Cardiac septum (tissue), 1 donor: ENCODE measurements around the gene DOCK9. TPM values are rescaled to one million over a fixed set of nuclear protein-coding genes. Genes with fewer than 3 reads are reported as not detected.
"Not testable (repeated sequence)": the region's sequence is repeated elsewhere in the genome, so short reads cannot be mapped to it uniquely, and the experiment has no call there.

Experiments used
- DNase-seq: peaks from one replicate; pipeline ENCODE4 v3.0.0-alpha.2; 2020; ENCODE audit warnings: low spot score
- intact Hi-C: fragments of 100-400 bp; cut with DNase I; formaldehyde crosslinking; loops from one replicate; pipeline ENCODE4 v1.14.0; 2022
- total RNA-seq: library from RNA; stranded (reverse); fragmentation: NEBNext Ultra II Directional; extraction: Animal tissue kit (Norgen Biotek cat#: 25700); gene quantifications from one replicate; pipeline ENCODE4 v1.2.1, GENCODE V29; 2021
- donor health status: DM: no; HTN: no; CAD: no.

DOCK9 gene
- total RNA-seq, 1 donor from 2014 or later, result 30.6 TPM

DNA sequence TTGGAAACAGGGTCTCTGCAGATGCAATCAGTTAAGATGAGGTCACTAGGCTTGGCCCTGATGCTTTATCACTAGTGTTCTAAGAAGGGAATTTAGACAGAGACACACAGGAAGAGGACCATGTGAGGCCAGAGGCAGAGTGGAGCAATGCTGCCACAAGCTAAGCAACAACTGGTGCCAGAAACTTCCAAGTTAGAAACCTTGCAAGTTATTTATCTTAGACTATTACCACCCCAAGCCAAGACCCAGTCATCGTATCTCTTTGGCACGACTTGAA lies 81.1 kb downstream of the DOCK9 start:
- intact Hi-C loops, result no loop called here

DNA sequence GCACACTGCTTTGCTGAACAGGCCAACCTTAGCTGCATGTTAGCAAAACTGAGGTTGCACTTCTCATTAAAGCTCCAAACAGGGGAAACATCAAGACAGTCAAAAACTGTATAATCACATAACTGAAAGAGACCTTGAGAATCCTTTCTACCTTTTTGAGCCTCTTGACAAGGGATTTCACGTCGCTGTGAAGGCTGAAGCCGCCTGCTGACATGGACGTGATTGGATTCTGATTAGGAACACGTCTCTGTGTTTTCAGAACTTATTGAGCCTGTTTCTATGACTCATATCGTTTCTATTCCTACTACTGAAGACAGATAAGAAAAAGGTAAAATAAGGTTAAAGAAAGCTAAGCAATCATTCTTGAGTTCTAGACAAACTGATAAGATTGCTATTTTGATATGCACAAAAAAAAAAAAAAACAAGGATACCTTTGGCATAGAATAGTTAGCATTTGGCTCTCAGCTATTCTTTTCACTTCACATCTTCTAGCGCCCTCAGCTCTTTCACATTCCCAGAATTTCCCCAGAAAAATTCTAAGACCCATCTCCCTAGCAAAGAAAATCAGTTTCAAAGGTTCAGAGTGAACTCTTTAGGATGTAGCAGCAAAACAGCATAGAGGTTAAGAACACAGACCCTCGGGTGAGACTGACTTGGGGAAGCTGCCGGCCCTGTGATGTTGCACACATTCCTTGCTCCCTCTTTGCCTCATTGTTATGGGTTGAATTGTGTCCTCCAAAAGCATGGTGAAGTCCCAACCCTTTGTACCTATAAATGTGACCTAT lies 81.6 kb downstream of the DOCK9 start:
- intact Hi-C loops, result no loop called here
- no peak for DNase-seq

More for the DNA sequence above, 81.1 kb downstream of the DOCK9 start:
- no peak for DNase-seq

DNA sequence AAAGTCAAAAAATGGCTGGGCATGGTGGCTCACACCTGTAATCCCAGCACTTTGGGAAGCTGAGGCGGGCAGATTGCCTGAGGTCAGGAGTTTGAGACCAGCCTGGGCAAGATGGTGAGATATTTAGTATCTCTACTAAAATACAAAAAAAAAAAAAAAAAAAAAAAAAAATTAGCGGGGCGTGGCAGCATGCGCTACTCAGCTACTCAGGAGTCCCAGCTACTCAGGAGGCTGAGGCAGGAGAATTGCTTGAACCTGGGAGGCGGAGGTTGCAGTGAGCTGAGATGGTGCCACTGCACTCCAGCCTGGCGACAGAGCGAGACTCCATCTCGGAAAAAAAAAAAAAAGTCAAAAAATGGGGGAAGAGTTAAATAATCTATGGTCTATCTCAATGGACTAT lies 83.0 kb downstream of the DOCK9 start:
- intact Hi-C loops, DNase-seq: not testable (repeated sequence)

DNA sequence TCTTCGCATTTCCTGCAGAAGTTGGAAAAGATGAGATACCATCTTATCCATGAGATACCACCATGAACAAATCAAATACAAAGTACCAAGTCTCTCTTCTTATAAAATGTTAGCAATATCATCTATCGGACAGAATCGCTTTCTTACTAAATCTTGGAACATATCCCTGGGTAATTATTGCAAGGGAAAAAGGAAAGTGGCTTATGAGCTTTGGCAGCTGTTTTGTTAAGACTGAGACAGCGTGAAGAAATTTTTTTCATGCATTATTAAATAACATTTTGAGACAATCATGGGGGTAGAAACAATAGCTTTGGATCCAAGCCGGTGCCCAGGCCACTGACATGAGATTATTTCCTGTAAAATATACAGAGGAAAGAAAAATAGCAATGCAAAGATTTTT lies 84.5 kb downstream of the DOCK9 start:
- intact Hi-C loops, result no loop called here
- no peak for DNase-seq

DNA sequence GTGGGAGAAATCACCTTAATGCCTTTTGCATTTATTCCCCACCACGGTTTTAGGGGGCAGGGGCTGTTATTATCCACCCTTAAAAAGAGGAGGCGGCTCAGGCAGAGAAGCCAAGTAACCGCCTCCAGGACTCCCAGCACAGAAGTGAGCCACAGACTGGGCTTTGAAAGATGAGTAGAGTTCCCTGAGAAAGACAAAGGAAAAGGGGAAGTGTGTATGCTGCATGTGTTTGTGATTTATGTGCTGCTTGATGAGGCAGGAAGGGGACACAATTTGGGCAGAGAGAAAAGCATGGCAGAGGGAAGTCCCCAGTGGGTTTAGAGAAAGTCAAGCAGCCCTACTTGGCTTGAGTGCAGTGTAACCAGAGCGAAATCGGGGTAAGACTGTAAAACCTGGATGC lies 85.0 kb downstream of the DOCK9 start:
- intact Hi-C loops, result no loop called here
- no peak for DNase-seq

DNA sequence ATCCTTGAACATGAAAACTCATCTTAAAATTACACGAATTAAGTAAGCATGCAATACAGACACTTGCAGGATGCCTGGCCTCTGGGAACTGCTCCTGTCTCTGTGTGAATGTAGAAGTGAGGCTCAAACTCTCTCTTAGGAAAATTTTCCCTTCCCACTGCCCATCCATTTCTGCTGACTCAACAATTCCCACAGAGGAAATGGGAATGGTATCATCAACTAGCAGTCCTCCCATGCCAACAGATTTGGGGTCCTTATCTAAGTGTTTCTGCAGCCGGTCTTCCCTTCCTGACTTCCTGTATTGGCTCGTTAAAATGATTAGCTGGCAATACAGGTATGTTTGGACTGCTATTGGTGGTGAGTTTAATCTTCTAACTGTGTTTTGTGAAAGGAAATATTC lies 85.8 kb downstream of the DOCK9 start:
- DNase-seq, result no peak
- intact Hi-C loops, result no loop called here

DNA sequence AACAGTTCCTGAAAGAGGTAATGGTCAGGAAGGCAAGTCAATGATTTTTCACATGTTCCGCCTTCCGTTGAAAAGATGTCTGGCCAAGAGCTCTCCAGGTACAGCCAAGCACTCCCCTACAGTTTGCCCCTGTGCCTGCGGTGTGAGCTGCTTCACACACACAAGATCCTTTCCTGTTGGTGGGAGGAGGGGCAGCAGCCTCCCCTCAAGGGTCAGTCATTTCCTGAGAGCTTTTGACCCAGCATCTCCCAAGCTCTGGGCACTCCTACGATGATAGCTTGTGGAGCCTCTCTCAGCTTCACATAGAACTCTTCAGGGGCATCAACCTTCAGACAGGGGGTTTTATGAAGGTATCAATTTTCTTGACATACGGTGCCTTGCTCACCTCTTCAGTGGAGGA lies 86.9 kb downstream of the DOCK9 start:
- DNase-seq, result no peak

DNA sequence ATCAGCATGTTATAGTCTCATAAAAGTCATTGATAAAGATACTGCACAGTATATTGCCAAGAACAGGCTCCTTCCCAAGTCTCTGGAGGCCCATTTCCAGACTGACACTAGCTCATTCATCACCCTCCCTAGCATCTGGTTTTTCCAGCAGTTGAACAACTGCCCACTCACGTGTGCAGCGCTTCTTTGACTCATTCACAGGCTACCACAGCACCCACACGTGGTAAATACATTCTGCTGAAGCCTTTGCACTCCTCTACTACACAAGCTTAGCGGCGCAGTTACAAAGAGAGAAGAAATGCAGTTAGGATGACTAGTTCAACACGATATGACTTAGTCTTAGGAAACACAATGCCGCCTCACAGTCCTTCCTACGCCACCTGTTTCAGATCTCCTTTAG lies 87.7 kb downstream of the DOCK9 start:
- intact Hi-C loops, result no loop called here
- DNase-seq, result no peak

More for the DNA sequence above, 86.9 kb downstream of the DOCK9 start:
- intact Hi-C loops, result no loop called here

DNA sequence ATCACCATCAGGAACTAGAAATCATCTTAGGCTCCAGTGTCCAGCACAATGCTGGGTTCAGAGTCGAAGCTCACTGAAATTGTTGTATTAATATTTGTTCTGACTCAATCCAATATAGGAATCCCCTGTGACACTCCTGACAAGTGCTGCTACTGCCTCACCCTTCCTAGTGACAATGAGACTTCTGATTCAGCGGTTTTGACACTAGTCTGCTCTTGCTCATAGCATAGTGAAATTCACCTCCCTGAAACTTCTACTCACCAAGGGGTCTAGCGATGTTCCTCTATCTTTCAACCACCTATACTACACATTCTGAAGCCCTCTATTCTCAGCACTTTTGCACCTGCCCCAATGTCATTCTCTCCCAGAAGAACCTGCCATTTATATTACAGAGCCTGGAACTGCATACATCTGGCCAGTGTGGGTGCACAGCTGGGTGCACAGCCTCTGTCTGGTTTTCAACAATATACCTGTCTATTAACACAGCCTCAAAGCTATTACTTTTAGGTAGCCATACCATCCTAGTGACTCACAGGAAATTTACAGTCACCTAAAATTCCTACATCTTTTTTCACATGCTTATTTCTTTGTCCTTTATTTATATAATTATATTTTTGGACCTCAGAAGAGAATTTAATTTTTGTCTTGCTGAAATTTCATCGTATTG lies 88.3 kb downstream of the DOCK9 start:
- intact Hi-C loops, result no loop called here
- no peak for DNase-seq

DNA sequence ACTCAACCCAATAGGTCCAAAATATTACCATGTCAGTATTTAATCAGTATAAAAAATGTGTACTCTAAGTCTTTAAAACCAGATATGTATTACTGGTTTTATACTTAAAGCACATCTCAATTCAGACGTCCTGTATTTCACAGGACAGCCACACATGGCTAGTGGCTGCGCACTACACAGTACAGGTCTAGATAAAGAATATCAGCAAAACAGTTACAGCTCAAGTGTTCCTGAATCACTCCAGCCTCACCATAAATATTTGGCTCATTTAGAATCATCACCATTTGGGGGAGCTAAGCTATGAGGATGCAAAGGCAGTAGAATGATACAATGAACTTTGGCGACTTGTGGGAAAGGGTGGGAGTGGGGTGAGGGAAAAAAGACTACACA lies 89.0 kb downstream of the DOCK9 start:
- DNase-seq, result no peak
- intact Hi-C loops, result no loop called here

DNA sequence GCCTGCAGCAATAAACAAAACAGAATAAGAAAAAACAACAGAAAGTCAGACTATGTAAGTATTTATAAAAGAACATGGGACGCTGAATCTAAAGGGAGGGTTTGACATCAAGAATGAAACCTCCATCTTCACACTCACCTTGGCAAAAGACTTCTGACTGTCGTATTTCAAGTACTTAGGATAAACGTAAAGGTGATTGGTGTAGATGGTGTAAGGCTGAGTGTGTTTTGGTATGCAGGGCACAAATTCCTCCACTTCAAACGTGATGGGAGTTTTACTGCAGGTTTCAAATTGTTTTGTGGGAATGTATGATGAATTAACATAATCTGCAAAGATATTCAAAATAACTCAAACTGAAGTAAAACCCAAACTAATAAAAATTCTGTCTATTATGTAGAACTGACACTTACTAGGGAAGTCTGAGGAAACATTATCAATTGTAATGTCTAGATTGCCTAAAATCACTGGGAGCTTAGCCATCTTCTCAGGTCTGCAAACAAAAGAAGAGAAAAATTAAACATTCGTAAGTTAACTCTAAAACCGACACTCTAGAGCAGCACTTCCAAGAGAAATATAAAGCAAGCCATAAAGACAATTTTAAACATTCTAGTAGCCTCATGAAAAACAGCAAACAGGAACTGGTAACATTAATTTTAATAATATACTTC lies 89.5 kb downstream of the DOCK9 start:
- intact Hi-C loops, result no loop called here
- no peak for DNase-seq

DNA sequence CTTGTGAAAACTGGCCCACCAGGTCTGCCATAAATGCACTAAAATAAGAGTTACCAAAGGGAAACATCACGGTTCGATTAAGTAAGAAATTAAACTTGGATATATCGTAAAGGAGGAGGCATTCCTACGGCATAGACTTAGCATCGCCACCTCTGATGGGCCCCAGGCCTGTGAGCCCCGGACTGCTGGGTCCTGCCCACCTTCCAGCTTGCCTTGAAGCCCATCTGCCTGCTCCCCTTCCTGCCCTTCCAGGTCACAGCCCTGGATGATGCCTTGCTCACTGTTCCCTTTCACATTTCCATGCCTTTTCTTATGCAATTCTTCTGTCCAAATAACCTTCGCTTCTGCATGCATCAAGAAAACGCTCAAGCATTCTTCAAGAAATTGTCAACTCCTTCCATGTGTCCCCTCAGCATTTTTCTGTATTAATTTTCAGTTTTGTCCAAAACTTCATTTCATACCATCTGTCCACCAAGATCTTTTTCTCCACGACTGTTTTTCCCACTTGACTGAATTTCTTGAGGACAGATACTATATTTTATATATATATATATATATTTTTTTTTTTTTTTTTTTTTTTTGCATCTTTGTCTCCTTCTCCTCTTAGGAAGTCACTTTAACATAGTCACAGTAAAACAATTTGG lies 91.2 kb downstream of the DOCK9 start:
- no peak for DNase-seq
- intact Hi-C loops, result no loop called here

DNA sequence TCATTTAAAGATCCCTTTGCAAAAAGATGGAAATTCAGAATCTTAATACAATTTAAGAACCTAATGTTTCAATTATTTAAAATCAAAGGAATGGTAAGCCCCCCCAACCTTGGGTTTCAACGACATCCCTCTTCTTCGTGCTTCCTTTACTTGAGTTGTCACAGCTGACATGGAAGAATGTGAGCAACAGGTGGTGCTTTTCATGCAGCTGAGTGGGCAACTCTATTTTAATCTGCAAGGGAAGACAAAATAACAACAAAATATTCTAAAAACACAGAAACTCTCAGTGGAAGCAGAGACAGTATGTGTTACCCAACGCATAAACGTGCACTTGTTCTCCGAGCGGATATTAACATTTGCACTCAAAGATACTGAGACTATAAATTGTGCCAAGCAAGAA lies 92.3 kb downstream of the DOCK9 start:
- intact Hi-C loops, result no loop called here
- no peak for DNase-seq

DNA sequence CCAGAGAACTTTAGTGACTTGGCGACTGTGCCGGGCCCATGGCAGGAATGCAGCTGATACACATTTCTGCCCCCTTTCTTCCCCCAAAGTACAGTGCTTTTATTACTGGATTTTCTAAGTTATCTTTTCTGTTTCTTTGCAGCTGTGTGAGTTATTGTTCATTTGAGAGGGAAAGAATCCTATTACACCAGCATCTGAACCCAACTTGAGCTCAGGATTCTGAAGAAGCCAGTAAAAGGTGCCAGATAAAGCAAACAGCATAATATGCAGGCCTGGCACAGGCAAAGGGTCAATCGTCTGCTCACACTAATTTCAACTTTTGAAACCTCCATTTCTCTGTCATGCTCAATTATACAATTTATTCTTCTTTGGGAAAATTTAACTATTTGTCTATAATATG lies 93.9 kb downstream of the DOCK9 start:
- DNase-seq, result no peak
- intact Hi-C loops, result no loop called here

DNA sequence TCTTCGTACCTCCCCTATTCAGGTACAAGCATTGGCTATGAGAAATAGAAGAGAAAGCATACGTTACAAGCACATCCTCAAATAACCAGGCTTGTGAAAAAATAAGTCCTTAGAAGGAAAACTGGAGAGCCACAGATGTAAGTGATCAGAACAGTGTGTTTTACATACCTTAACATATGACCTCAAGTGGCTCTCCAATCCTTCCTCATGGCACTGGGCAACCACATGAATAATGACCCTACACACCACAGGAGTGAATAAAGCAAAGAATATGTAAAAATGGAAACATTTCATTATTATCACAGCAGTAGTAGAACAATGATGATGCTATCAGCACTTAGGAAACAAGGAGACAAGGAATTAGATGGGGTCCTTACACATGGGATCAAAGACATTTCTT lies 96.5 kb downstream of the DOCK9 start:
- intact Hi-C loops, result no loop called here
- no peak for DNase-seq

DNA sequence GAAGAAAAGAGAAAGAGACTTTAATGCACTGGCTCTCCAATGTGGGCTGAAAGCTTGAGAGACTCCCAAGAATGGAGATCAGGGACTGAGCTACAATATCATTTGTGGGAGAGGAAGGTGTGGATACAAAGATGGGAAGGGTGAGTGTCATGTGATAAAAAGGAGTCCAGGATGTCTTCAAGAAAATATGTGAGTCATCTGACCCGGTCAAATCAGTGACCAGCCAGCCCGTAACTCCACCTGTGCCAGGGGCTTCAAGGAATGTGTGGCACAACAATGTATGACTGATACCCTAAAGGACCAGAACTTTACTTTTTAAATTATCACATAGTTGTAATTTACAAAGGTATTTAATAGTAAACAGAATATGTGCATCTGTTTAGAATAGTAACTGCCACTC lies 97.2 kb downstream of the DOCK9 start:
- no peak for DNase-seq
- intact Hi-C loops, result no loop called here

DNA sequence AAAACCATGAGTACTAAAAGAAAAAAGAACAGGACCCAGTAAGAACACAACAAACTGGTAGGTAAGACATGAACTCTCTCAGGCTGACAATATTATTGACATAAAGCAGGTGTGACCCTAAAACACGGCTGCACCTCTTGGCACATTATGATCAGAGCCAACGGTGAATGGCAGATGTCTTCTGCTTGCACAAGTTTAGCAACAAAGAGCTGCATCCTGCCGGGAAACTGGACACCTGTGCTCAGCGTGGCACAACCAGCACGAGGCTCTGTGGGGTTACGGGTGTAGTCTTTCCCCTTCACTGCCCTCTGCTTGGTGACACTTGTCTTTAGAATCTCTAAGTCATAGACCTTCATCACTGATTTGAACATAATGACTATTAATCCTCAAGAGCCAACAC lies 97.9 kb downstream of the DOCK9 start:
- intact Hi-C loops, result no loop called here
- DNase-seq, result no peak

DNA sequence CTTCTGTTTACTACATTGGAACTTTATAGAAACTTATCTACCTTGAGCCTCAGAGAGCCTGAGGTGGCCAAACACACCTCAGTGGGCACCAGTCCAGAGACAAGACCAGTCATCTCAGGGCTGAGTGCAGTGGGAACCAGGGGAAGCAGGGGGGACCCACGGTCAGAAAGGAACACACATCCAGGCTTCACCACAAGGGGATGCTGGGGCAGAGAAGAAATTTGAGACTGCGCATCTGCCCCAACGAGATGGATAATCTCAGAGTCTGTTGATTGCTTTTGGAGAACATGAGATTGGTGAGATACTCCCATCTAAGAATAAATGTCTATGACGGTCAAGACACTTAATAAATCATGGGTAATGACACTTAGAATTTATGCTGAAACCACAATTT lies 98.7 kb downstream of the DOCK9 start:
- DNase-seq, result no peak
- intact Hi-C loops, result no loop called here

DNA sequence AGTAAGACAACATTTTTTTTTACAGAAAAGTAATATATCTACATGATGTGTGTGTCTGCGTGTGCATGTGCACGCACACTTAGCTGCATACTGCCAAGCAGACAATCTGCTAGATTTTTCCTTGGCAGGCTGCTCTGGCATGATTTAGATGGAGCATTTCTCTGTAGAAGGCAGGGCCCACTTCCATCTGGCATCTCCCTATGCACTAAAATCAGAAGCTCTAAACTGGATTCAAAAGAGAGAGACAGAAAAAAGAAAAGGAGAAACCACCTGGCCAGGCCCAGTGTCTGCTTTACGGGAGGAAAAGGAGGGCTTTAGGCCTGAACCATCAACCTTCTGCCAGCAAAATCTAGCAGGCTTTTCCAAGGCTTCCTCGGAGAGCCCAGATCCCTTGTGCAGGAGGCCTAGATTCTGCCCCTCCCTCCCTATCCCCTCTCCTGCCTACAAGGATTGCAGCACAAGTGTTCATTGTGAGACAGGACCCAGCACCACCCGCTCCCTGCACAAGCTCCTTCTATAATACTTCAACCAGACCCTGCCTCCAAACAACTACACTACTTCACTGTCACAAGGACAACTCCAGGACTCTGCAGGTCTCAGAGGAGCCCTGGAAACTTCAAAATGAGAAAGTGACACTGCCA lies 99.3 kb downstream of the DOCK9 start:
- DNase-seq, result no peak

DNA sequence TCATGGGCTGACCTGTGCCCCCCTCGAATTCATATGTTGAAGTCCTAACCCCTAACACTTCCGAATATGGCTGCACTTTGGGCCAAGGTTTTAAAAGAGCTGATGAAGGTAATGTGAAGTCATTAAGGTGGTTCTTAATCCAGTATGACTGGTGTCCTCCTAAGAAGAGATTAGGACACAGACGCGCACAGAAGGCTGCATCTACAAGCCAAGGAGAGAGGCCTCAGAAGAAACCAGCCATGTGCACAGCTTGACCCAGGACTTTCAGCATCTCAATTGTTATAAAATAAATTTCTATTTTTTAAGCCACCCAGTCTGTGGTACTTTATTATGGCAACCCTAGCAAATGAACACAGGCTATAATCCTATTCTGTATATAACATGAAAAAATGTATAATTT lies 99.9 kb downstream of the DOCK9 start:
- intact Hi-C loops, result no loop called here

More for the DNA sequence above, 99.3 kb downstream of the DOCK9 start:
- intact Hi-C loops, result no loop called here

More for the DNA sequence above, 99.9 kb downstream of the DOCK9 start:
- DNase-seq, result no peak
